Dermis blood vessel endothelial cell (primary cell): ENCODE measurements around the gene CENPA. TPM values are rescaled to one million over a fixed set of nuclear protein-coding genes. Genes with fewer than 3 reads are reported as not detected.

Source experiments
- total RNA-seq: library from RNA; depleted of rRNA; stranded (reverse); fragments of >200 nt; gene quantifications from 2 replicates; pipeline ENCODE4 v1.2.3, GENCODE V29; 2014

CENPA gene
- total RNA-seq, 1 donor from 2014 or later: 5.1 TPM

Other genes with a start within 250 kb of the CENPA start
- not detected in 2 replicates for gene CIB4, start 144.7 kb upstream of the CENPA start, total RNA-seq
- under 0.01 and 0.05 TPM in 2 replicates for gene KCNK3, start 93.3 kb upstream of the CENPA start, total RNA-seq
- gene SLC35F6, start 21.8 kb upstream of the CENPA start, total RNA-seq: 36.2 and 52.8 TPM in 2 replicates
- not detected in 2 replicates for gene DPYSL5, start 62.1 kb downstream of the CENPA start, total RNA-seq
- 0.17 and 1.3 TPM in 2 replicates for gene MAPRE3, start 184.6 kb downstream of the CENPA start, total RNA-seq
- gene TMEM214, start 246.9 kb downstream of the CENPA start, total RNA-seq: 23.5 and 33.4 TPM in 2 replicates